Coronary artery (tissue), 2 donors: ENCODE measurements around the gene MVK.

Experiments
- DNase-seq: peaks from one replicate; pipeline ENCODE4 v3.0.0-alpha.2; 2017; ENCODE audit warnings: low spot score
- H3K27ac ChIP-seq, 2 donors: fragments of 200-600 bp; sonication (generic); one replicate each; pipeline ENCODE4 v1.5.1; 2016 to 2019
- H3K4me3 ChIP-seq: fragments of 200-600 bp; sonication (generic); 2 replicates; pipeline ENCODE4 v1.5.1; 2016; ENCODE audit warnings: mild to moderate bottlenecking, moderate library complexity
- TF ChIP-seq, protein P1 (sequence below): fragments of 200-600 bp; sonication (generic); IDR thresholded peaks from one replicate; pipeline ENCODE4 v1.5.1; 2019; ENCODE audit warnings: antibody characterized with exemption

Gene MVK

GRCh38 chr12:109571773-109572505 lies 1.7 kb upstream of the MVK start:
- Histone ChIP-seq H3K4me3 (no peak overlapping the region), H3K27ac (no peak overlapping the region)
- TF ChIP-seq, protein P1, sequence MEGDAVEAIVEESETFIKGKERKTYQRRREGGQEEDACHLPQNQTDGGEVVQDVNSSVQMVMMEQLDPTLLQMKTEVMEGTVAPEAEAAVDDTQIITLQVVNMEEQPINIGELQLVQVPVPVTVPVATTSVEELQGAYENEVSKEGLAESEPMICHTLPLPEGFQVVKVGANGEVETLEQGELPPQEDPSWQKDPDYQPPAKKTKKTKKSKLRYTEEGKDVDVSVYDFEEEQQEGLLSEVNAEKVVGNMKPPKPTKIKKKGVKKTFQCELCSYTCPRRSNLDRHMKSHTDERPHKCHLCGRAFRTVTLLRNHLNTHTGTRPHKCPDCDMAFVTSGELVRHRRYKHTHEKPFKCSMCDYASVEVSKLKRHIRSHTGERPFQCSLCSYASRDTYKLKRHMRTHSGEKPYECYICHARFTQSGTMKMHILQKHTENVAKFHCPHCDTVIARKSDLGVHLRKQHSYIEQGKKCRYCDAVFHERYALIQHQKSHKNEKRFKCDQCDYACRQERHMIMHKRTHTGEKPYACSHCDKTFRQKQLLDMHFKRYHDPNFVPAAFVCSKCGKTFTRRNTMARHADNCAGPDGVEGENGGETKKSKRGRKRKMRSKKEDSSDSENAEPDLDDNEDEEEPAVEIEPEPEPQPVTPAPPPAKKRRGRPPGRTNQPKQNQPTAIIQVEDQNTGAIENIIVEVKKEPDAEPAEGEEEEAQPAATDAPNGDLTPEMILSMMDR: no peak
- DNase-seq: no peak

DNA sequence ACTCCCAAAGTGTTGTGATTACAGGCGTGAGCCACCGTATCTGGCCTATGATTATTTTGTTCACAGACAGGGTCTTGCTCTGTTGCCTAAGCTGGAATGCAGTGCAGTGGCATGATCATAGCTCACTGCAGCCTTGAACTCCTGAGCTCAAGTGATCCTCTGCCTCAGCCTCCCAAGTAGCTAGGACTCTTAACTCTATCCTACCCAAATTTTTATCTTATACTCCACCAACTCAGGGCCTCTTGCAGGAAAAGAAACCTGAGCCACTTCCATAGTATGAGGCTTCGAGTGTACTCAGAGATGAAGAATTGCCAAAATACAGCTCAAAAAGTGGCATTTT lies 1.1 kb upstream of the MVK start:
- DNase-seq: no peak
- TF ChIP-seq, protein P1: no peak
- Histone ChIP-seq H3K27ac (no peak overlapping the region), H3K4me3 (peak overlapping the region; percentile 75)

- TF ChIP-seq, protein P1: no peak
- peak overlapping the region; percentile 38 to 52 for H3K27ac ChIP-seq
- H3K4me3 ChIP-seq: peak overlapping the region; percentile 75
- no peak for DNase-seq
These were observed 285 bp downstream of the MVK start for GRCh38 chr12:109573914-109574244.

GRCh38 chr12:109575683-109576082 lies 2.1 kb downstream of the MVK start:
- TF ChIP-seq, protein P1: no peak
- DNase-seq: no peak
- Histone ChIP-seq H3K4me3 (no peak overlapping the region), H3K27ac (no peak overlapping the region)

- H3K4me3 ChIP-seq: no peak overlapping the region
- TF ChIP-seq, protein P1: no peak
- H3K27ac ChIP-seq: no peak overlapping the region
- DNase-seq: no peak
These were observed 3.7 kb downstream of the MVK start for GRCh38 chr12:109577311-109577710.

DNA sequence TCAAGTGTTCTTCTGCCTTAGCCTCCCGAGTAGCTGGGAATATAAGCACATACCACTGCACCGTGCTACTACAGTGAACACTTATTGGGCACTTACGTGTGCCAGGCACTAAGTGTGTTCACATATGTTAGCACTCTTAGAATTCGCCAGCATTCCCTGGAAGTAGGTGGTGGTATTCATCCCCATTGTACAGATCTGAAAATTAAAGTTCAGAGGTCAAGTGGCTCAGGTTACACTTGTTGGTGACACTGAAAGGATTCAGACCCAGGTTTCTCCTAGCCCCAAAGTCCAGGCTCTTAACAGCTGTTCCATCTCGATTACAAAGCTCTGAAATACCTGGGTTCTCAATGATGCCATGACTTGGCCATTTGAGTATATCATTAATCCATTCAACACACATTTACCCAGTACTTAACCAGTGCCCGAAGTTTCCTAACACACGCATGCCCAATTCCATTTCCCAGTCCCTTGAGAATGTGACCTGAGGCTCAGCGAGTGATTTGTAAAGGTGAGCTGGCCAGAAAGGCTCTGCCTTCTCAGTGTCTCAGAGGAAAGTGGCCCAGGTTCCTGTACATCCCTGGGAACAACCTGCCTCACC lies 4.8 kb downstream of the MVK start:
- no peak for DNase-seq
- no peak overlapping the region for H3K27ac ChIP-seq
- TF ChIP-seq, protein P1: no peak
- H3K4me3 ChIP-seq: no peak overlapping the region

DNA sequence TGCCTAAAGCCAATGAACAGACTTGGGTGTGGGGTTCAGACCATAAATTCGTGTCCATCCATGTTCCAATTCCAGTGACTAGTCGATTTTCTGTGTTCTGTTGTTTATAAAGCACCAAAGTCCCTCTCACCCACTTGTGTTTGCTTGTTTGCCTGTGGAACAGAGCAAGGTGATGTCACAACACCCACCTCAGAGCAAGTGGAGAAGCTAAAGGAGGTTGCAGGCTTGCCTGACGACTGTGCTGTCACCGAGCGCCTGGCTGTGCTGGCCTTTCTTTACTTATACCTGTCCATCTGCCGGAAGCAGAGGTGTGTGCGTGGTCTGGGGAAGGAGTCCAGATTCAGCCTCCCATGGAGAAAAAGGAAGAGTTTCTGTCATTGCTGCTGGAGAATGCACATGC lies 6.0 kb downstream of the MVK start:
- TF ChIP-seq, protein P1: no peak
- H3K4me3 ChIP-seq: no peak overlapping the region
- DNase-seq: no peak
- H3K27ac ChIP-seq: no peak overlapping the region
